ENCODE data around the gene PTPRN.
"Not testable (repeated sequence)": the region's sequence is repeated elsewhere in the genome, so short reads cannot be mapped to it uniquely, and the experiment has no call there.

The PTPRN gene

GRCh38 chr2:219266886-219267285 lies 42.3 kb downstream of the PTPRN start:
- no peak for DNase-seq

- no peak for DNase-seq
Observed at GRCh38 chr2:219266232-219266631, 43.0 kb downstream of the PTPRN start.

- no peak for DNase-seq
Observed at GRCh38 chr2:219261024-219261855, 48.0 kb downstream of the PTPRN start.

GRCh38 chr2:219258942-219259341 lies 50.3 kb downstream of the PTPRN start:
- not testable (repeated sequence) for DNase-seq

- no peak for DNase-seq
Observed at GRCh38 chr2:219254590-219255201, 54.5 kb downstream of the PTPRN start.

- DNase-seq: peak; percentile 74 to 94 (median 82)
Observed at GRCh38 chr2:219253753-219254589, 55.2 kb downstream of the PTPRN start, which contains the start of gene TUBA4A. Gene TUBA4A, minus strand, starts transcription at chr2:219253918. Its CDS starts 60 bp downstream, at chr2:219253858.

- peak in 2 of 4 experiments; percentile 22 to 39 for DNase-seq
Observed at GRCh38 chr2:219252900-219253752, 56.1 kb downstream of the PTPRN start, which contains the start of gene TUBA4B. Gene TUBA4B, plus strand, starts transcription at chr2:219253243. Its CDS starts 165 bp downstream, at chr2:219253408.

- DNase-seq: peak in 1 of 4 experiments; percentile 39
Observed at GRCh38 chr2:219252570-219252899, 56.7 kb downstream of the PTPRN start.

- peak in 1 of 4 experiments; percentile 12 for DNase-seq
Observed at GRCh38 chr2:219252084-219252483, 57.1 kb downstream of the PTPRN start.

- DNase-seq: no peak
Observed at GRCh38 chr2:219251656-219252055, 57.5 kb downstream of the PTPRN start.

- DNase-seq: no peak
Observed at GRCh38 chr2:219250049-219250781, 59.0 kb downstream of the PTPRN start.

GRCh38 chr2:219249203-219249980 lies 59.8 kb downstream of the PTPRN start:
- peak in 2 of 4 experiments; percentile 10 to 20 for DNase-seq

GRCh38 chr2:219248845-219249202 lies 60.4 kb downstream of the PTPRN start:
- no peak for DNase-seq

GRCh38 chr2:219247678-219248642 lies 61.2 kb downstream of the PTPRN start:
- DNase-seq: peak in 1 of 4 experiments; percentile 26

- no peak for DNase-seq
Observed at GRCh38 chr2:219246559-219246958, 62.6 kb downstream of the PTPRN start.

GRCh38 chr2:219245899-219246230 lies 63.3 kb downstream of the PTPRN start:
- DNase-seq: no peak

- DNase-seq: peak; percentile 76 to 80 (median 78)
Observed at GRCh38 chr2:219245148-219245898, 63.9 kb downstream of the PTPRN start, which contains the start of the genes GLB1L and STK16. Gene GLB1L, minus strand, starts transcription at chr2:219245444. Its CDS starts 1,871 bp downstream, at chr2:219243573. Gene STK16, plus strand, starts transcription at chr2:219245479. Its CDS starts 521 bp downstream, at chr2:219246000.

- no peak for DNase-seq
Observed at GRCh38 chr2:219244789-219245147, 64.4 kb downstream of the PTPRN start.

Measured in activated naive CD4-positive, alpha-beta T cell (primary cell).